ENCODE measurements around the gene TRIM72.
"Not testable (repeated sequence)": the region's sequence is repeated elsewhere in the genome, so short reads cannot be mapped to it uniquely, and the experiment has no call there.

TRIM72 gene

DNA sequence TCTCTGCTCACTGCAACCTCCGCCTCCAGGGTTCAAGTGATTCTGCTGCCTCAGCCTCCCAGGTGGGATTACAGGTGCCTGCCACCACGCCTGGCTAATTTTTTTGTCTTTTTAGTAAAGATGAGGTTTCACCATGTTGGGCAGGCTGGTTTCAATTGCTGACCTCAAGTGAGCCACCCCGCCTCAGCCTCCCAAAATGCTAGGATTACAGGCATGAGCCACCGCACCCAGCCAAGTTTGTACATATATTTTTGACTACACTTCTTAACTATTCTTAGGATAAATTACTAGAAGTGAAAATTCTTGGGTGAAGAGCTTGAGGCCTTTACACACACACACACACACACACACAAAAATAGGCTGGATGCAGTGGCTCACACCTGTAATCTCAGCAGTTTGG lies 44.4 kb downstream of the TRIM72 start:
- DNase-seq (ENCODE audit: low spot score), result no peak

DNA sequence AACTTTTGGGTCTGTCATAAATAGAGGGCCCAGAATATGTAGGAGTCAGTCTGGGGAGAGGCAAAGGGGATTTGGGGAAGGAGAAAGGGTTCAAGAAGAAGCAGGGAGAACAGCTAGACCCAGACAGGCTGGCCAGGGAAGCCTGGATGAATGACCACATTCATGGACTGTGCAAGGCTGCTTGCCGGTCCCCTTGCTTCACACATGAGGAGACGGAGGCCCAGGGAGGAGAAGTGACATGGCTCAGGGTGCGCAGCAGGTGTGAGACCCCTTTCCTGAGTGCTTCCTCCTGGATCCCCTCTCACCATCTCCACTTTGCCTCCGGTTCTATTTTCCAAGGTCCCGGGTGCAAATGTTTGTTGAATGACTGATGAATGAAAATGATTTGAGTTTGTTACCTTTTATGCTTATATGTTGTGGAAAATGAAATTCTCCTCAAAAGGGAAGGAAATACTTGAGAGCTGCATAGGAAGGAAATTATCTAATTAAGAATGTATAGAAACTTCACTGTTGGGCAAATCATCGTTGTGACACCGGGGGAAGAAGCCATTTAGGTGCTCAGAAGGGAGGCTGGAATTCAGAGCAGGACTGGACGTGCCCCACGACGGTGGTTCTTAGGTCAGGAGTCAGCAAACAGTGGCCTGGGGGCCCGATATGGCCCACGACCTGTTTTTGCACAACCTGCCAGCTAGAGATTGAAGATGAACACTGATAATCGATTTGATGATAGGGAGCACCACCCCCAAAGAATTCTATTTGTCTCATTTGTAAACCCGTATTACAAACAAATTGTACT lies 46.4 kb downstream of the TRIM72 start:
- DNase-seq (ENCODE audit: low spot score), result no peak

GRCh38 chr16:31262084-31262483 lies 48.2 kb downstream of the TRIM72 start:
- DNase-seq (ENCODE audit: low spot score), result no peak

- peak; percentile 69 for DNase-seq (ENCODE audit: low spot score)
These were observed 51.7 kb downstream of the TRIM72 start for GRCh38 chr16:31265329-31266245.

- no peak for DNase-seq (ENCODE audit: low spot score)
These were observed 53.6 kb downstream of the TRIM72 start for GRCh38 chr16:31267332-31268032.

DNA sequence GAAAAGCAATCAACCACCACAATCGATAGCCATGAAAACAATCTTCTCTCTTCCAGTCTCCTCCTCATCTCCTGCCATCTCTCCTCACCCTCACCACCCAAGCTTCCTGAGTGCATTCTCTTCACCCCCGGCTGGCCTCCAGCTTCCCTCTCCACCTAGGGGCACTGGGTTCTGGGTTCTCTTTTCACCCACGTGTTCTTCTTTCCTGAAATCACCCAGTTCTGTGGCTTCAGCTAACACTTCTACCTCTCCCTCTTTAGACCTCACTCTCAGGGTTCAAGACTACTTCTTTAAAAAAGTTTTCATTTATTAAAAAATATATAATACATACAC lies 54.1 kb downstream of the TRIM72 start:
- DNase-seq (ENCODE audit: low spot score), result no peak

- DNase-seq (ENCODE audit: low spot score), result no peak
These were observed 55.0 kb downstream of the TRIM72 start for GRCh38 chr16:31268891-31269290.

DNA sequence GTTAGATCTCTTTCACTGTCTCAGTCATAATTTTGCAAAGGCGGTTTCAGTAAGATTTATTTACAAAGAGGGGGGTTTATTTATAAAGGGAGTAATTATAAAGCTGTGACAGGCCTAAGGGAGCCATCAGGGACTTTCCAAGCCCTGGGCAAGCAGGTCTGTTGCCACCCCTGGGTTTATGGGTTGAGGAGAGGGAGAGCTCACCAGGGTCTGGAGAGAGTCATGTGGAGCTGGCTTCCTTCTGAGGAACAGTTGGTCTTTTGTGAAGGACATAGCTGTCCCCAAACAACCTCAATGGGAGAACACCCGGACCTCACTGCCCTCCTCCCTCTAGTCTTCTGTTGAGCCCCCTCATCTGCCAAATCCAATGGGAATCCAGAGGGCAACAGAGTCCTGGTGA lies 55.6 kb downstream of the TRIM72 start:
- DNase-seq (ENCODE audit: low spot score), result no peak

DNA sequence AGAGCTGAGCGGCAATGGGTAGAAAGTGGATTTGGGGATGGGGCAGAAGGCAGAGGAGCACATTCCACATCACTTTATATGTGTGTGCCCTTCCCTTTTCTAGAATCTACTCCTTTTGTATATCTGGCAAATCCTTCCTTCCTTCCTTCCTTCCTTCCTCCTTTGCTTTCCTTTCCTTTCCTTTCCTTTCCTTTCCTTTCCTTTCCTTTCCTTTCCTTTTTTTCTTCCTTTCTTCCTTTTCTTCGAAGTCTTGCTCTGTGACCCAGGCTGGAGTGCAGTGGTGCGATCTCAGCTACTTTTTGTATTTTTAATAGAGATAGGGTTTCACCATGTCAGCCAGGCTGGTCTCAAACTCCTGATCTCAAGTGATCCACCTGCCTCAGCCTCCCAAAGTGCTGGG lies 56.1 kb downstream of the TRIM72 start:
- not testable (repeated sequence) for DNase-seq (ENCODE audit: low spot score)

GRCh38 chr16:31270795-31271194 lies 56.9 kb downstream of the TRIM72 start:
- DNase-seq (ENCODE audit: low spot score), result no peak

- no peak for DNase-seq (ENCODE audit: low spot score)
These were observed 57.8 kb downstream of the TRIM72 start for GRCh38 chr16:31271621-31272190.

- no peak for DNase-seq (ENCODE audit: low spot score)
These were observed 59.3 kb downstream of the TRIM72 start for GRCh38 chr16:31273187-31273586.

- no peak for DNase-seq (ENCODE audit: low spot score)
These were observed 59.8 kb downstream of the TRIM72 start for GRCh38 chr16:31273676-31274075.

- no peak for DNase-seq (ENCODE audit: low spot score)
These were observed 61.2 kb downstream of the TRIM72 start for GRCh38 chr16:31274831-31275816.

DNA sequence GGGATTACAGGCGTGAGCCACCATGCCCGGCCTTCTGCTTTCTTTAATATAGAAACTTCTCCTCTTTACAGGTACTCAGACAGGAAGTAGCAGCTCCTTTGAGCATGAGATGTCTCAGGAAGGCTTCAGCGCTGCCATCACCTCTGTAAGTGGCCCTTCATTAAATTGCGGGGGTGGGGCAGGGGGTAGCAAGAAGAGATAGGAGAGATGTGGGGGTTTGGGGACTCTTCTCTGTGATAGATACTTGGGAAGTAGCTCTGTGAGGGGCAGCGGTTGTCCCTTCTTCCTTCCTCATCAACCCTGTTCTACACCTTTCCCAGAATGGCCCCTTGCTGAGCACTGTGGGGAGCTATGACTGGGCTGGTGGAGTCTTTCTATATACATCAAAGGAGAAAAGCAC lies 62.7 kb downstream of the TRIM72 start:
- DNase-seq (ENCODE audit: low spot score), result no peak

DNA sequence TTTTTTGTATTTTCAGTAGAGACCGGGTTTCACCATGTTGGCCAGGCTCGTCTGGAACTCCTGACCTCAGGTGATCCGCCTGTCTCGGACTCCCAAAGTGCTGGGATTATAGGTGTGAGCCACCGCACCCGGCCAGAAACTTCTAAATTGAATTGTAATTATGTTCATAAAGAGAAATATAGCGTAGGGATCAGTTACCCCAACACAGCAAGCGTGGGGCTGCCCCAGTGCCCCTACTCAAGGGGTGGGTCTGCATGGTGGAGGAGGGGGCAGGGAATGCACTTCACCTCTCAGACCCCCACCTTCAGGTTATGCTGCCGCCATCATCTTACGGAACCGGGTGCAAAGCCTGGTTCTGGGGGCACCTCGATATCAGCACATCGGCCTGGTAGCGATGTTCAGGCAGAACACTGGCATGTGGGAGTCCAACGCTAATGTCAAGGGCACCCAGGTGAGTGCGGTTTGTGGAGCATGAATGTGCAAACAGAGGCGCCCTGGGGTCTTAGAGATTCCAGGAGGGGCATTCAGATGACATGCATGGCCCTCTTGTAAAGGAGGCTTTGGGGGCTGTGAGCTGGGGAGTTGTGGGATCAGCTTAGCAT lies 63.8 kb downstream of the TRIM72 start:
- no peak for DNase-seq (ENCODE audit: low spot score)

- not testable (repeated sequence) for DNase-seq (ENCODE audit: low spot score)
These were observed 64.9 kb downstream of the TRIM72 start for GRCh38 chr16:31278853-31279252.

All from CD4-positive, alpha-beta T cell treated with Interleukin-15 for 4 hours (primary cell).